Kidney (tissue), 14 donors: ENCODE results near the gene SPAAR. TPM values are rescaled to one million over a fixed set of nuclear protein-coding genes. Genes with fewer than 3 reads are reported as not detected.
"Not testable (repeated sequence)": the region's sequence is repeated elsewhere in the genome, so short reads cannot be mapped to it uniquely, and the experiment has no call there.

Experiments
- DNase-seq, 5 donors: peaks; one replicate each; pipeline ENCODE4 v3.0.0-alpha.2; 2013 to 2020
- FAIRE-seq: peaks from 2 replicates; lab custom pipeline; 2012; peaks lifted over from hg19 to GRCh38; lab: Jason Lieb, UNC
- H3K27ac ChIP-seq, 2 donors: one replicate each; pipeline ENCODE4 v1.7.0; 2013; ENCODE audit warnings: low read depth in 2 of 2, low read length in 2 of 2, inconsistent platforms in 1 of 2
- H3K27me3 ChIP-seq: one replicate; pipeline ENCODE4 v1.7.1; 2013; ENCODE audit warnings: low read length, inconsistent platforms; ENCODE audit not compliant: control insufficient read depth, insufficient read depth
- H3K36me3 ChIP-seq, 3 donors: one replicate each; pipeline versions ENCODE4 v1.7.0 to v1.7.1; 2013; ENCODE audit warnings: low read length in 3 of 3, control low read depth in 1 of 3, inconsistent platforms in 1 of 3; ENCODE audit not compliant: insufficient read depth in 3 of 3, control insufficient read depth in 2 of 3
- H3K4me1 ChIP-seq, 3 donors: one replicate each; pipeline versions ENCODE4 v1.7.0 to v1.7.1; 2013; ENCODE audit warnings: low read length in 3 of 3, inconsistent platforms in 1 of 3, low read depth in 1 of 3; ENCODE audit not compliant: control insufficient read depth in 2 of 3, insufficient read depth in 2 of 3
- H3K4me3 ChIP-seq, 3 donors: one replicate each; pipeline versions ENCODE4 v1.7.0 to v1.8.1; 2013; ENCODE audit warnings: low read length in 3 of 3, control low read depth in 1 of 3, inconsistent platforms in 1 of 3
- H3K9ac ChIP-seq, 3 donors: one replicate each; pipeline versions ENCODE4 v1.7.0 to v1.7.1; 2013; ENCODE audit warnings: low read length in 3 of 3, control low read depth in 1 of 3, inconsistent platforms in 1 of 3
- H3K9me3 ChIP-seq, 3 donors: one replicate each; pipeline versions ENCODE4 v1.7.0 to v1.7.1; 2013; ENCODE audit warnings: low read length in 3 of 3, control low read depth in 1 of 3, inconsistent platforms in 1 of 3; ENCODE audit not compliant: control insufficient read depth in 2 of 3, insufficient read depth in 1 of 3
- CTCF ChIP-seq: IDR thresholded peaks from 3 replicates; pipeline ENCODE4 v1.5.1; 2012; ENCODE audit warnings: mild to moderate bottlenecking, moderate library complexity, borderline replicate concordance; ENCODE audit not compliant: insufficient read depth; ENCODE audit errors: extremely low read depth
- intact Hi-C: fragments of 100-400 bp; cut with DNase I; formaldehyde crosslinking; loops from one replicate; pipeline ENCODE4 v1.11.1; 2022
- polyA plus RNA-seq: library from polyadenylated mRNA; stranded (reverse); fragments of 350-450 nt; fragmentation: Illumina TruSeq; extraction: RNeasy Lipid Tissue Mini Kit (QIAGEN cat#74804); gene quantifications from one replicate; pipeline ENCODE4 v1.2.3, GENCODE V29; 2014; ENCODE audit warnings: low read depth, low replicate concordance; ENCODE audit not compliant: insufficient read depth
- total RNA-seq: library from RNA; stranded (reverse); fragmentation: NEBNext Ultra II Directional; extraction: Animal tissue kit (Norgen Biotek cat#: 25700); gene quantifications from one replicate; pipeline ENCODE4 v1.2.1, GENCODE V29; 2021
- donor health status: control.
- donor health status: control.
- donor health status: control.
- donor health status: control.
- donor health status: control.
- donor health status: DM: yes; HTN: yes; CAD: no.
- donor health status: Normal renal cell carcinoma (clear cell type).

The SPAAR gene
- total and polyA plus RNA-seq, 2 donors from 2014 or later, result 3.2 to 5.3 TPM

GRCh38 chr9:35896570-35896969 is 12.7 kb upstream of the SPAAR start:
- no peak overlapping the region for H3K27ac ChIP-seq
- no peak for FAIRE-seq
- H3K9ac ChIP-seq, result no peak overlapping the region
- no peak for TF ChIP-seq CTCF
- H3K36me3 ChIP-seq, result no peaks in the 10 kb centered on the region
- H3K9me3 ChIP-seq, result no peaks in the 10 kb centered on the region
- H3K4me3 ChIP-seq, result no peak overlapping the region
- H3K27me3 ChIP-seq, result no peaks in the 10 kb centered on the region
- no peaks in the 10 kb centered on the region for H3K4me1 ChIP-seq
- intact Hi-C loops, result no loop called here
- DNase-seq, result no peak

GRCh38 chr9:35897376-35898099 is 11.8 kb upstream of the SPAAR start:
- H3K9ac ChIP-seq, H3K9me3 ChIP-seq, H3K27ac ChIP-seq, H3K36me3 ChIP-seq, H3K27me3 ChIP-seq, intact Hi-C loops, H3K4me1 ChIP-seq, DNase-seq, FAIRE-seq, H3K4me3 ChIP-seq: not testable (repeated sequence)

- intact Hi-C loops, result no loop called here
- Histone ChIP-seq H3K9me3 (no peaks in the 10 kb centered on the region), H3K27me3 (no peaks in the 10 kb centered on the region), H3K4me1 (peaks cover 0 to 2% (median 0%) of the 10 kb centered on the region in 3 donors), H3K9ac (no peak overlapping the region), H3K36me3 (no peaks in the 10 kb centered on the region), H3K4me3 (no peak overlapping the region), H3K27ac (no peak overlapping the region)
- no peak for TF ChIP-seq CTCF
- DNase-seq (no peak), FAIRE-seq (no peak)
Measured at GRCh38 chr9:35898337-35898736, 11.0 kb upstream of the SPAAR start.

GRCh38 chr9:35899021-35899420 is 10.3 kb upstream of the SPAAR start:
- H3K9ac ChIP-seq, result no peak overlapping the region
- H3K4me1 ChIP-seq, result peaks cover 0 to 2% (median 0%) of the 10 kb centered on the region in 3 donors
- H3K36me3 ChIP-seq, result no peaks in the 10 kb centered on the region
- FAIRE-seq (peak; percentile 45), DNase-seq (peak in 1 of 5 donors; percentile 17)
- H3K4me3 ChIP-seq, result no peak overlapping the region
- intact Hi-C loops, result no loop called here
- no peak for TF ChIP-seq CTCF
- no peaks in the 10 kb centered on the region for H3K9me3 ChIP-seq
- no peak overlapping the region for H3K27ac ChIP-seq
- no peaks in the 10 kb centered on the region for H3K27me3 ChIP-seq
